ENCODE data around the gene DUOXA2. TPM values are rescaled to one million over a fixed set of nuclear protein-coding genes. Genes with fewer than 3 reads are reported as not detected.

Gene DUOXA2
- total and polyA plus RNA-seq, 8 donors: 1.3 to 119 (median 25.0) TPM; not detected in 1

GRCh38 chr15:45167631-45168205 lies 53.6 kb downstream of the DUOXA2 start:
- 53 to 70% (median 66%) methylated on average over 8 to 9 of the region's 9 CpGs for WGBS, 5 donors
- H3K27ac ChIP-seq: peak overlapping the region; percentile 89 to 98 (median 92)
- intact Hi-C loops (cut with DNase I; ENCODE audit: low total_unique reads): no loop called here
- no peak for TF ChIP-seq POLR2A (IDR thresholded peaks at IDR 0.05)
- TF ChIP-seq CTCF (IDR thresholded peaks at IDR 0.05): no peak
- TF ChIP-seq POLR2AphosphoS5 (IDR thresholded peaks at IDR 0.05): no peak
- TF ChIP-seq EP300 (IDR thresholded peaks at IDR 0.05): no peak
- no peaks in the 10 kb centered on the region for H3K27me3 ChIP-seq
- peaks cover 19 to 52% (median 29%) of the 10 kb centered on the region in 4 donors for H3K4me1 ChIP-seq
- DNase-seq: no peak
- H3K9me3 ChIP-seq: no peaks in the 10 kb centered on the region
- H3K4me3 ChIP-seq: peak overlapping the region; percentile 59 to 69 (median 60)
- H3K36me3 ChIP-seq: peaks cover 0 to 14% (median 5%) of the 10 kb centered on the region in 4 donors

Other genes starting within 250 kb of the DUOXA2 start
- not detected for gene TERB2, start 157.6 kb upstream of the DUOXA2 start, total RNA-seq
- not detected for gene TERB2, start 157.6 kb upstream of the DUOXA2 start, polyA plus RNA-seq
- gene SORD, start 91.1 kb upstream of the DUOXA2 start, total RNA-seq: 10 to 100 TPM in 3 of 5 donors, 1 to 10 TPM in 2; 5.5 to 43.3 (median 17.0) TPM
- gene SORD, start 91.1 kb upstream of the DUOXA2 start, polyA plus RNA-seq: 10 to 100 TPM; 10.5 to 33.5 (median 13.7) TPM
- gene DUOX2, start 154 bp upstream of the DUOXA2 start, total RNA-seq: 100 to 1,000 TPM in 2 of 5 donors, 10 to 100 TPM in 2, 1 to 10 TPM in 1; 1.2 to 445 (median 94.9) TPM
- gene DUOX2, start 154 bp upstream of the DUOXA2 start, polyA plus RNA-seq: 10 to 100 TPM in 2 of 3 donors, 1 to 10 TPM in 1; 6.4 to 22.9 (median 21.1) TPM
- 10 to 100 TPM in 3 of 5 donors, 1 to 10 TPM in 1, not detected in 1; 2.4 to 29.6 (median 18.8) TPM for gene DUOXA1, start 15.6 kb downstream of the DUOXA2 start, total RNA-seq
- 10 to 100 TPM; 26.4 to 96.7 (median 27.1) TPM for gene DUOXA1, start 15.6 kb downstream of the DUOXA2 start, polyA plus RNA-seq
- gene DUOX1, start 15.7 kb downstream of the DUOXA2 start, total RNA-seq: 100 to 1,000 TPM in 2 of 5 donors, 10 to 100 TPM in 1, 1 to 10 TPM in 1, not detected in 1; 2.9 to 114 (median 87.8) TPM
- gene DUOX1, start 15.7 kb downstream of the DUOXA2 start, polyA plus RNA-seq: 10 to 100 TPM; 16.3 to 62.6 (median 32.3) TPM
- 10 to 100 TPM in 1 of 5 donors, 1 to 10 TPM in 3, under 1 TPM in 1; 0.43 to 15.9 (median 7.6) TPM for gene SHF, start 73.6 kb downstream of the DUOXA2 start, total RNA-seq
- gene SHF, start 73.6 kb downstream of the DUOXA2 start, polyA plus RNA-seq: 1 to 10 TPM; 4.4 to 7.5 (median 4.8) TPM
- 10 to 100 TPM in 1 of 5 donors, 1 to 10 TPM in 3, not detected in 1; 1.8 to 48.8 (median 6.1) TPM for gene SLC28A2, start 137.9 kb downstream of the DUOXA2 start, total RNA-seq
- gene SLC28A2, start 137.9 kb downstream of the DUOXA2 start, polyA plus RNA-seq: 1 to 10 TPM in 1 of 3 donors, under 1 TPM in 2; 0.06 to 1.8 (median 0.25) TPM

All from stomach (tissue), 9 donors.